Lower leg skin (tissue), 4 donors: ENCODE data around the gene CMTR2. TPM values are rescaled to one million over a fixed set of nuclear protein-coding genes. Genes with fewer than 3 reads are reported as not detected.

Experiments used
- DNase-seq, 2 donors: peaks; one replicate each; pipeline ENCODE4 v3.0.0-alpha.2; 2019; ENCODE audit warnings: low spot score in 2 of 2
- H3K4me3 ChIP-seq: fragments of 200-600 bp; sonication (generic); 2 replicates; pipeline ENCODE4 v1.5.1; 2017; ENCODE audit warnings: mild to moderate bottlenecking, low read depth; ENCODE audit not compliant: poor library complexity, severe bottlenecking
- POLR2A ChIP-seq, 2 donors: fragments of 450-650 bp; IDR thresholded peaks; one replicate each; pipeline ENCODE4 v1.6.1; 2016 to 2017; ENCODE audit warnings: antibody characterized with exemption in 2 of 2, mild to moderate bottlenecking in 1 of 2, moderate library complexity in 1 of 2
- WGBS, 2 donors: methylation state at CpG; one replicate each; pipeline ENCODE4 v1.1.5; 2018; 5-methylcytosine and 5-hydroxymethylcytosine counted together
- intact Hi-C: fragments of 100-400 bp; cut with DNase I; formaldehyde crosslinking; loops from one replicate; pipeline ENCODE4 v1.15.0; 2023; ENCODE audit warnings: low total_unique reads
- total RNA-seq, 4 donors: library from RNA; depleted of rRNA; stranded (reverse); fragments of >200 nt; gene quantifications; one replicate each; pipeline ENCODE4 v1.1.0, GENCODE V29; 2016
- TF ChIP-seq, protein P1 (sequence below), 3 donors: fragments of 450-650 bp; IDR thresholded peaks; one replicate each; pipeline ENCODE4 v1.5.1; 2016; ENCODE audit warnings: antibody characterized with exemption in 3 of 3, mild to moderate bottlenecking in 3 of 3, moderate library complexity in 2 of 3

The CMTR2 gene, protein sequence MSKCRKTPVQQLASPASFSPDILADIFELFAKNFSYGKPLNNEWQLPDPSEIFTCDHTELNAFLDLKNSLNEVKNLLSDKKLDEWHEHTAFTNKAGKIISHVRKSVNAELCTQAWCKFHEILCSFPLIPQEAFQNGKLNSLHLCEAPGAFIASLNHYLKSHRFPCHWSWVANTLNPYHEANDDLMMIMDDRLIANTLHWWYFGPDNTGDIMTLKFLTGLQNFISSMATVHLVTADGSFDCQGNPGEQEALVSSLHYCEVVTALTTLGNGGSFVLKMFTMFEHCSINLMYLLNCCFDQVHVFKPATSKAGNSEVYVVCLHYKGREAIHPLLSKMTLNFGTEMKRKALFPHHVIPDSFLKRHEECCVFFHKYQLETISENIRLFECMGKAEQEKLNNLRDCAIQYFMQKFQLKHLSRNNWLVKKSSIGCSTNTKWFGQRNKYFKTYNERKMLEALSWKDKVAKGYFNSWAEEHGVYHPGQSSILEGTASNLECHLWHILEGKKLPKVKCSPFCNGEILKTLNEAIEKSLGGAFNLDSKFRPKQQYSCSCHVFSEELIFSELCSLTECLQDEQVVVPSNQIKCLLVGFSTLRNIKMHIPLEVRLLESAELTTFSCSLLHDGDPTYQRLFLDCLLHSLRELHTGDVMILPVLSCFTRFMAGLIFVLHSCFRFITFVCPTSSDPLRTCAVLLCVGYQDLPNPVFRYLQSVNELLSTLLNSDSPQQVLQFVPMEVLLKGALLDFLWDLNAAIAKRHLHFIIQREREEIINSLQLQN
- total RNA-seq: 10 to 100 TPM; 12.6 to 17.9 (median 16.0) TPM

DNA sequence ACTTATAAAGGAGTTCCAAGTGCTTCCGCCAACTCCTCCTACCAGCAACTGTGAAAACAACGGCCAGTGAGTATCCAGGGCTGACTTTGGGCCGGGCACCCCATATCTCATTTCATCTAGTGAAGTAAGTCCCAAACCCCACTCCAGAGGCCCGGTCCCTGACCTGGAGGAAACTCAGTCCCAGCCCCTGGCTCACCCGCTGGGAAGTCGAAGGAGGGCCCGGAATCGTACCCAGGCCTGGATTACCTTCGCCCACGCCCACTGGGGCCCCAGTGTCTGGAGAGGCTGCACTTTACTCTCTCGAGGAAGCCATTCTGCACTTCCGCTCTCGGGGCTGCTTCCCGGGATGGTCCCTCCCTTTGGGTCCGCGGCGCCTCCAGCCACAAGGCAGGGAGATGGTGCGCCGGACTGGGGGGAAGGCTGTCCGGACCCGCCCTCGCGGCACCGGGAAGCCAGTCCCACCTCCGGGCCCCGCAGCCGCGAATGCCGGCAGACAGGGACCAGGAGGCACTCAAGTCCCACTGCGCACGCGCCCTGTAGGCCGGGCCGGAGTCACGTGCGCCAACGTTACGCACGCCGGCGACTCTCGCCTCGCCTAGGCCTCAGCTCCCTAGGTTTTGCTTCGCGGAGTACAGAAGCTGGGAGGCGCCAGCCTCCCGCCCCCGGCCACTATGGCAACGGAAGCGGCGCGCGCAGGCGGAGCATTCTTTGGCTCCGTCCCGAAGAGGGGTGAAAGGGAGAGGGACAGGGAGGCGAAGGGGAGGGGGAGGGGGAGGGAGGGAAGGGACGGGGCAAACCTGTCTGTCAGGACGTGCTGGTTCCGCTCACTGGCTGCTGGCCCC is at the start of gene CMTR2:
CMTR2 (minus strand) TSS at position 513 of the 842 bp plus-strand sequence. CDS start 3,482 bp downstream, outside the sequence.
- intact Hi-C loops: no loop called here
- peak; percentile 93 to 99 for DNase-seq
- TF ChIP-seq POLR2A (IDR thresholded peaks at IDR 0.05): no peak
- TF ChIP-seq, protein P1, sequence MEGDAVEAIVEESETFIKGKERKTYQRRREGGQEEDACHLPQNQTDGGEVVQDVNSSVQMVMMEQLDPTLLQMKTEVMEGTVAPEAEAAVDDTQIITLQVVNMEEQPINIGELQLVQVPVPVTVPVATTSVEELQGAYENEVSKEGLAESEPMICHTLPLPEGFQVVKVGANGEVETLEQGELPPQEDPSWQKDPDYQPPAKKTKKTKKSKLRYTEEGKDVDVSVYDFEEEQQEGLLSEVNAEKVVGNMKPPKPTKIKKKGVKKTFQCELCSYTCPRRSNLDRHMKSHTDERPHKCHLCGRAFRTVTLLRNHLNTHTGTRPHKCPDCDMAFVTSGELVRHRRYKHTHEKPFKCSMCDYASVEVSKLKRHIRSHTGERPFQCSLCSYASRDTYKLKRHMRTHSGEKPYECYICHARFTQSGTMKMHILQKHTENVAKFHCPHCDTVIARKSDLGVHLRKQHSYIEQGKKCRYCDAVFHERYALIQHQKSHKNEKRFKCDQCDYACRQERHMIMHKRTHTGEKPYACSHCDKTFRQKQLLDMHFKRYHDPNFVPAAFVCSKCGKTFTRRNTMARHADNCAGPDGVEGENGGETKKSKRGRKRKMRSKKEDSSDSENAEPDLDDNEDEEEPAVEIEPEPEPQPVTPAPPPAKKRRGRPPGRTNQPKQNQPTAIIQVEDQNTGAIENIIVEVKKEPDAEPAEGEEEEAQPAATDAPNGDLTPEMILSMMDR (IDR thresholded peaks at IDR 0.05): no peak

GRCh38 chr16:71338632-71339031 is 49.4 kb upstream of the CMTR2 start:
- intact Hi-C loops: no loop called here
- H3K4me3 ChIP-seq: no peak overlapping the region
- no peak for TF ChIP-seq POLR2A (IDR thresholded peaks at IDR 0.05)
- TF ChIP-seq, protein P1 (IDR thresholded peaks at IDR 0.05): no peak
- WGBS, 2 donors: 81 to 97% methylated on average over 1 of the region's 1 CpG
- no peak for DNase-seq

More for the DNA sequence above, at the start of gene CMTR2:
- peak within 1 kb of the TSS; percentile 57 for H3K4me3 ChIP-seq
- WGBS, 2 donors: 0% methylated on average over 48 to 60 of the region's 60 CpGs

DNA sequence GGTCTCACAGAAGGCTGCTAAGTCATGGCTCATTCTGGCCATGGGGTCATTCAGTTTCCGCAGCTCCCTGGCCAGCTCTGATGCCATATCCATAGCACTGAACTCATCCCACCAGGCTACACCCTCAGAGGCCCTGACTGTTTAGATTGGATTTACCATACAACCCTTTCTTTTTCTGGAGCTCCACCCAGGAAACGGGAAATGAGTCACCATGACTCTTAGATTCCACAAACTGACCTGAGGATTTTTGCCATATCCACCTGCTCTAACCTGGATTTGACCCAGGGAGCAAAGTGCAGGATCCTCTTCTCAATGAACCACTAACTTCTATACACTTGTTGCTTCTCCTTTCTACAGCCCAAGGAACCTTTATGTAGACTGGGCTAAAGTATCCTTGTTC is 49.0 kb upstream of the CMTR2 start:
- WGBS, 2 donors: 59 to 63% methylated on average over 2 of the region's 2 CpGs
- H3K4me3 ChIP-seq: no peak overlapping the region
- no peak for TF ChIP-seq POLR2A (IDR thresholded peaks at IDR 0.05)
- TF ChIP-seq, protein P1 (IDR thresholded peaks at IDR 0.05): no peak
- intact Hi-C loops: no loop called here
- no peak for DNase-seq

DNA sequence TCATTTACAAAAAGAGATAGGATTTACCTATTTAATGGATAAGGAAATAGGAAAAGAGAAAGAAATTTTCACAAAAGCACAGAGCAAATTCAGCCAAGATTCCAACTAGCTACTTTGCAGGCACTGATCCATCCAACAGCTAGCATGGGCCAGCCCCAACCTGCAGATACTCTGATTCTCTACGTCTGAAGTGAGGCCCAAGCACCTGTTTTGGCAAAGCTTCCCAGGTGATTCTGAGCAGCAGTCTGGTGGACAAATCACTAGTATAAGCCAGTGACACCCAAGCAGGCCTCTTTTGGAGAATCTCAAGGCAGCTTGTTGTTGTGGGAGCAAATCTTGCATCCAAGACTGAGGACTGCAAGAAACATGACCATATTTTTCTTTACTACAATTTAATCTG is 48.4 kb upstream of the CMTR2 start:
- TF ChIP-seq, protein P1 (IDR thresholded peaks at IDR 0.05): no peak
- TF ChIP-seq POLR2A (IDR thresholded peaks at IDR 0.05): no peak
- intact Hi-C loops: no loop called here
- no peak overlapping the region for H3K4me3 ChIP-seq
- no peak for DNase-seq
- 36 to 38% methylated on average over 1 of the region's 1 CpG for WGBS, 2 donors

DNA sequence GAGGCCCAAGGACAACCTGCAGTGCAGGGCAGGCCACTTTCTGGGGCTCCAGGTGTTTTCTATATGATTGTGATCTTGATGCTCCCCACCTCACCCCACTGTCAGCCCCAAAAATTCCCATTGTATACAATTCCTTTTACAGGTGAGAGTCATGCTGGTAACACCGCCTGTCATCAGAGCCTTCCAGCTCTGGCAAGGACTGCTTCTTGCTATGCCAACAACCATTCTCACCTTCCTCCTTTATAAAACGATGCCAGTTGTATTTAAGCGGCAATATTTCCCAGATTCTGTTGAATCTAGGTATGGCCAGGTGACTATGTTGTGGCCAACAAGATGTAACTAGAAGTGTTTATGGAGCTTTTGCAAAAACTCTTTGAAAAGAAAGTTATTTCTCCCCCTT is 38.9 kb upstream of the CMTR2 start:
- no peak overlapping the region for H3K4me3 ChIP-seq
- 74 to 80% methylated on average over 3 of the region's 3 CpGs for WGBS, 2 donors
- intact Hi-C loops: no loop called here

More for the DNA sequence above, 38.9 kb upstream of the CMTR2 start:
- TF ChIP-seq, protein P1 (IDR thresholded peaks at IDR 0.05): no peak
- no peak for TF ChIP-seq POLR2A (IDR thresholded peaks at IDR 0.05)
- no peak for DNase-seq
